Activated CD8-positive, alpha-beta memory T cell treated with anti-CD3 and anti-CD28 coated beads, Interleukin-2, amount 10 ng/mL, durations not matched to agents 7 days and 5 days (primary cell): Measurements from ENCODE around the gene H2AZ2. TPM values are rescaled to one million over a fixed set of nuclear protein-coding genes. Genes with fewer than 3 reads are reported as not detected.

Experiments
- ATAC-seq: fragments of 150-1000 bp; cut with Tn5 transposase; one replicate; pipeline ENCODE4 v1.10.0; 2021; ENCODE audit warnings: moderate library complexity
- CTCF ChIA-PET: fragments of 350-600 bp; sonication (Branson Sonifier 250); formaldehyde crosslinking; loops from one replicate; lab custom pipeline; 2021; ENCODE audit warnings: antibody characterized with exemption; lab: Charles Lee
- DNase-seq: peaks from one replicate; pipeline ENCODE4 v3.0.0-alpha.2; 2020
- H3K27ac Mint-ChIP-seq: one replicate; pipeline ENCODE4 v1.8.0; 2021; ENCODE audit warnings: mild to moderate bottlenecking, mixed read lengths
- H3K27me3 Mint-ChIP-seq: one replicate; pipeline ENCODE4 v1.8.0; 2021; ENCODE audit warnings: mixed read lengths
- H3K36me3 Mint-ChIP-seq: one replicate; pipeline ENCODE4 v1.8.0; 2021; ENCODE audit warnings: mild to moderate bottlenecking, mixed read lengths
- H3K4me1 Mint-ChIP-seq: one replicate; pipeline ENCODE4 v1.8.0; 2021; ENCODE audit warnings: mixed read lengths
- H3K4me3 Mint-ChIP-seq: one replicate; pipeline ENCODE4 v1.8.0; 2021; ENCODE audit warnings: mild to moderate bottlenecking, moderate library complexity, mixed read lengths
- H3K9me3 Mint-ChIP-seq: one replicate; pipeline ENCODE4 v1.8.0; 2022; ENCODE audit warnings: low read depth, mixed read lengths
- total RNA-seq, 2 experiments: library from RNA; stranded (reverse); gene quantifications; one replicate each; pipeline ENCODE4 v1.2.3, GENCODE V29; 2021

H2AZ2 gene
- total RNA-seq, 2 experiments from 2014 or later: 302 to 331 TPM

DNA sequence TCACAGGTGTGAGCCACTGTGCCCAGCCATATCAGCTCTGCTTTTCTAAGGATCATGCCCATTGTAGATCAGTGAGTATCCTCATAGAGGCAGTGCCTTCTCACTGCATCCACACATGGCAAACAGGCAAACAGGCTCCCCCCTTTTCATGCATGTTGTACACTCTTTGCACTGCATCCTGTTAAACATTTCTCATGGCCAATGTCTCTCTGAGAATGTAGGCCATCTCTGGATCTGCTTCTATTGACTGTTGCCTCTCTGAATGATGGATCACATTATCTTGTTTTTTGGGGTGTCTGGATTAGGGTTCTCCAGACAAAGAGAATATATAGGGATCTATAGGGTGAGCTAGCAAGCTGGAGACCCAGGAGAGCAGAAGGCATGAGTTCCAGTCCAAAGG lies 64.5 kb downstream of the H2AZ2 start:
- Mint-ChIP-seq H3K27ac (no peak overlapping the region), H3K9me3 (peaks cover 5% of the 10 kb centered on the region), H3K36me3 (peaks cover 6% of the 10 kb centered on the region), H3K27me3 (no peaks in the 10 kb centered on the region), H3K4me1 (peaks cover 1% of the 10 kb centered on the region), H3K4me3 (no peak overlapping the region)
- CTCF ChIA-PET: interaction anchor here (0.5 to 0.9 kb wide), 2 partner anchors 15 to 53 kb away, joined by 3 read pairs; no protein-coding TSS in a partner anchor
- DNase-seq (no peak), ATAC-seq (no peak)

DNA sequence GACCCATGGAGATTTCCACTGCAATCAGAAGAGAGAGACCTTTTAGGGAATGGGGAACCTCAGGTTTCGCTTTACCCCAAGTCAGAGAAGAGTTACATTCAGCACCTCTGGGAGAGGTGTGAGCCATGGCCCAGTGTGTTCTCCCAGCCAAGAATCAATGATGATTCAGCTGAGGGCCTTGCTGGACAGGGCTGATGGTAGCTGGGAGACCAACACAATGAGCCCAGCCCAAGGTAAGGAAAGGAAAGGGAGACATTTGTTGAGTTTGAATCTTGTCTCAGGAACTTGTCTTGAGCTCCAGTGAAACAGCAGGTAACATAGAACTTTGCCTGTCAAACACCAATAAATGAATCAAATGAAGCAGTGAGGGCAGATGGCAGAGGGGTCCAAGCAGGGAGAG lies 65.4 kb downstream of the H2AZ2 start:
- CTCF ChIA-PET: interaction anchor here (0.9 kb wide), 1 partner anchor 16 kb away, joined by 3 read pairs; no protein-coding TSS in a partner anchor
- H3K9me3 Mint-ChIP-seq: peaks cover 5% of the 10 kb centered on the region

More for the DNA sequence above, 65.4 kb downstream of the H2AZ2 start:
- Mint-ChIP-seq H3K4me3 (no peak overlapping the region), H3K27ac (no peak overlapping the region), H3K27me3 (no peaks in the 10 kb centered on the region), H3K4me1 (peaks cover 1% of the 10 kb centered on the region), H3K36me3 (peaks cover 6% of the 10 kb centered on the region)
- ATAC-seq (no peak), DNase-seq (no peak)

Other genes with a start within 250 kb of the H2AZ2 start
- gene OGDH, start 241.5 kb downstream of the H2AZ2 start, total RNA-seq: 100 to 1,000 TPM; 134 to 136 TPM
- gene ZMIZ2, start 99.2 kb downstream of the H2AZ2 start, total RNA-seq: 100 to 1,000 TPM; 103 to 120 TPM
- gene PPIA, start 51.4 kb downstream of the H2AZ2 start, total RNA-seq: 1,000 to 10,000 TPM; 1,935 to 2,367 TPM
- 10 to 100 TPM; 33.4 to 35.4 TPM for gene PURB, start 37.4 kb upstream of the H2AZ2 start, total RNA-seq
- gene MYO1G, start 130.9 kb upstream of the H2AZ2 start, total RNA-seq: 100 to 1,000 TPM; 502 to 567 TPM
- 100 to 1,000 TPM in 1 of 2 experiments, 10 to 100 TPM in 1; 87.5 to 113 TPM for gene CCM2, start 152.1 kb upstream of the H2AZ2 start, total RNA-seq
- gene NACAD, start 240.9 kb upstream of the H2AZ2 start, total RNA-seq: under 1 TPM; 0.09 to 0.35 TPM